Uterus (tissue), 4 donors: ENCODE data around the gene MYG1. TPM values are rescaled to one million over a fixed set of nuclear protein-coding genes. Genes with fewer than 3 reads are reported as not detected.

Source experiments
- DNase-seq, 2 donors: peaks; one replicate each; pipeline ENCODE4 v3.0.0-alpha.2; 2019 to 2020
- H3K27ac ChIP-seq, 2 donors: fragments of 200-600 bp; sonication (generic); 1 replicate in 1 of 2; 2 replicates in 1 of 2; pipeline ENCODE4 v1.5.1; 2016 to 2018
- H3K27me3 ChIP-seq, 2 donors: fragments of 200-600 bp; sonication (generic); one replicate each; pipeline ENCODE4 v1.5.1; 2018 to 2019; ENCODE audit warnings: control low read depth in 1 of 2
- H3K36me3 ChIP-seq, 2 donors: fragments of 200-600 bp; sonication (generic); one replicate each; pipeline ENCODE4 v1.5.1; 2019; ENCODE audit warnings: control low read depth in 1 of 2
- H3K4me1 ChIP-seq, 2 donors: fragments of 200-600 bp; sonication (generic); one replicate each; pipeline ENCODE4 v1.5.1; 2018 to 2019; ENCODE audit warnings: control low read depth in 1 of 2
- H3K4me3 ChIP-seq, 2 donors: fragments of 200-600 bp; sonication (generic); 1 replicate in 1 of 2; 2 replicates in 1 of 2; pipeline ENCODE4 v1.5.1; 2018 to 2019; ENCODE audit warnings: mild to moderate bottlenecking in 1 of 2
- H3K9me3 ChIP-seq, 2 donors: fragments of 200-600 bp; sonication (generic); one replicate each; pipeline ENCODE4 v1.5.1; 2019; ENCODE audit warnings: control low read depth in 1 of 2
- CTCF ChIP-seq, 4 experiments: fragments of 200-600 bp in 2 of 4; fragments of 450-650 bp in 2 of 4; sonication (generic) in 2 of 4; IDR thresholded peaks; one replicate each; pipeline ENCODE4 v1.5.1; 2016 to 2019; ENCODE audit warnings: antibody characterized with exemption in 4 of 4, mild to moderate bottlenecking in 2 of 4, moderate library complexity in 1 of 4
- POLR2A ChIP-seq, 2 donors: fragments of 450-650 bp; IDR thresholded peaks; one replicate each; pipeline ENCODE4 v1.6.1; 2016; ENCODE audit warnings: antibody characterized with exemption in 2 of 2, mild to moderate bottlenecking in 1 of 2, moderate library complexity in 1 of 2
- intact Hi-C: fragments of 100-400 bp; cut with DNase I; formaldehyde crosslinking; loops from one replicate; pipeline ENCODE4 v1.15.1; 2023; ENCODE audit warnings: low total_unique reads
- total RNA-seq, 4 donors: library from RNA; depleted of rRNA in 3 of 4; stranded (reverse); fragments of >200 nt in 3 of 4; gene quantifications; one replicate each; pipeline versions ENCODE4 v1.1.0 to v1.2.4, GENCODE V29; 2014 to 2023
- donor health status: DM: yes; HTN: yes; CAD: no.

The MYG1 gene
- total RNA-seq, 4 donors from 2014 or later: 10.2 to 59.3 (median 33.9) TPM

- Histone ChIP-seq H3K27ac (peak overlapping the region; percentile 85 to 91), H3K27me3 (no peaks in the 10 kb centered on the region), H3K4me1 (peaks cover 0 to 9% of the 10 kb centered on the region in 2 donors), H3K36me3 (no peaks in the 10 kb centered on the region), H3K4me3 (peak overlapping the region; percentile 50 to 69), H3K9me3 (no peaks in the 10 kb centered on the region)
- TF ChIP-seq CTCF (IDR thresholded peaks at IDR 0.05): peak; percentile 70 to 91 (median 88)
- peak; percentile 30 to 39 for TF ChIP-seq POLR2A (IDR thresholded peaks at IDR 0.05)
- peak; percentile 84 for DNase-seq
- intact Hi-C loops: no loop called here
Observed at GRCh38 chr12:53344824-53345485, 45.5 kb downstream of the MYG1 start.

GRCh38 chr12:53345486-53346188 is 46.1 kb downstream of the MYG1 start:
- Histone ChIP-seq H3K27ac (peak overlapping the region; percentile 85 to 91), H3K36me3 (no peaks in the 10 kb centered on the region), H3K27me3 (no peaks in the 10 kb centered on the region), H3K4me3 (peak overlapping the region in 1 of 2 donors; percentile 69), H3K9me3 (no peaks in the 10 kb centered on the region), H3K4me1 (peaks cover 0 to 9% of the 10 kb centered on the region in 2 donors)
- peak in 1 of 2 donors; percentile 42 for DNase-seq
- TF ChIP-seq CTCF (IDR thresholded peaks at IDR 0.05): peak in 1 of 4 experiments; percentile 3
- TF ChIP-seq POLR2A (IDR thresholded peaks at IDR 0.05): no peak
- intact Hi-C loops: no loop called here

- intact Hi-C loops: no loop called here
- Histone ChIP-seq H3K27me3 (no peaks in the 10 kb centered on the region), H3K4me3 (no peak overlapping the region), H3K4me1 (peaks cover 0 to 9% of the 10 kb centered on the region in 2 donors), H3K36me3 (no peaks in the 10 kb centered on the region), H3K27ac (no peak overlapping the region), H3K9me3 (no peaks in the 10 kb centered on the region)
- no peak for TF ChIP-seq CTCF (IDR thresholded peaks at IDR 0.05)
- no peak for TF ChIP-seq POLR2A (IDR thresholded peaks at IDR 0.05)
- DNase-seq: no peak
Observed at GRCh38 chr12:53346491-53346890, 47.0 kb downstream of the MYG1 start.

- H3K27me3 ChIP-seq: no peaks in the 10 kb centered on the region
- H3K4me1 ChIP-seq: peaks cover 0 to 9% of the 10 kb centered on the region in 2 donors
- no peak overlapping the region for H3K4me3 ChIP-seq
- intact Hi-C loops: no loop called here
- no peak overlapping the region for H3K27ac ChIP-seq
- TF ChIP-seq CTCF (IDR thresholded peaks at IDR 0.05) (no peak), POLR2A (IDR thresholded peaks at IDR 0.05) (no peak)
- no peak for DNase-seq
- H3K9me3 ChIP-seq: no peaks in the 10 kb centered on the region
- no peaks in the 10 kb centered on the region for H3K36me3 ChIP-seq
Observed at GRCh38 chr12:53347905-53348304, 48.4 kb downstream of the MYG1 start.
